ENCODE results near the gene LURAP1L.

LURAP1L gene

DNA sequence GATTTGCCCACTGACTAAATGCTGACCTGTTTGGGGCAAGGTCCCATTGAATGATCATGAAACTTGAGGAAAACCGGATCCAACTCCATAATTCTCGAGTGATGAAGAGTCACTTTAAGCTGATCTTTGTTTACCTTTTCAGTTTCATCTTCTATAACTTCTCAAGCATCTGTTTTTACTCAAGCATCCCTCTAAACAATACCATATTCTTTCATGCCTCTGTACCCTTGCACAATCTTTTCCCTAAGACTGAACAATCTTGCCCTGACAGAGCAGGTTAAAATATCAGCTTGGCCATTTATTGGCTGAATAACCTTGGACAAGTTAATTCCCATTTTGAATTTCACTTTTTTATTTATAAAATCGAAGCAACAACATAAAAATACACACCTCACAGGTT is 41.8 kb upstream of the LURAP1L start:
- H4K20me1 ChIP-seq (ENCODE audit: insufficient read depth, low read length): no peaks in the 10 kb centered on the region
- H3K4me1 ChIP-seq (ENCODE audit: low read length): peaks cover 9% of the 10 kb centered on the region
- H3K36me3 ChIP-seq (replicated peaks; ENCODE audit: low read depth, low read length): no peaks in the 10 kb centered on the region
- no peaks in the 10 kb centered on the region for H3K79me2 ChIP-seq (ENCODE audit: low read length)
- TF ChIP-seq EZH2phosphoT487 (IDR thresholded peaks at IDR 0.05; ENCODE audit: low read depth): no peak
- TF ChIP-seq, protein P1, sequence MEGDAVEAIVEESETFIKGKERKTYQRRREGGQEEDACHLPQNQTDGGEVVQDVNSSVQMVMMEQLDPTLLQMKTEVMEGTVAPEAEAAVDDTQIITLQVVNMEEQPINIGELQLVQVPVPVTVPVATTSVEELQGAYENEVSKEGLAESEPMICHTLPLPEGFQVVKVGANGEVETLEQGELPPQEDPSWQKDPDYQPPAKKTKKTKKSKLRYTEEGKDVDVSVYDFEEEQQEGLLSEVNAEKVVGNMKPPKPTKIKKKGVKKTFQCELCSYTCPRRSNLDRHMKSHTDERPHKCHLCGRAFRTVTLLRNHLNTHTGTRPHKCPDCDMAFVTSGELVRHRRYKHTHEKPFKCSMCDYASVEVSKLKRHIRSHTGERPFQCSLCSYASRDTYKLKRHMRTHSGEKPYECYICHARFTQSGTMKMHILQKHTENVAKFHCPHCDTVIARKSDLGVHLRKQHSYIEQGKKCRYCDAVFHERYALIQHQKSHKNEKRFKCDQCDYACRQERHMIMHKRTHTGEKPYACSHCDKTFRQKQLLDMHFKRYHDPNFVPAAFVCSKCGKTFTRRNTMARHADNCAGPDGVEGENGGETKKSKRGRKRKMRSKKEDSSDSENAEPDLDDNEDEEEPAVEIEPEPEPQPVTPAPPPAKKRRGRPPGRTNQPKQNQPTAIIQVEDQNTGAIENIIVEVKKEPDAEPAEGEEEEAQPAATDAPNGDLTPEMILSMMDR (IDR thresholded peaks at IDR 0.05; ENCODE audit: low read depth, low read length): no peak
- H3K27ac ChIP-seq (ENCODE audit: low read length): no peak overlapping the region
- no peak overlapping the region for H3K4me3 ChIP-seq (ENCODE audit: low read length)
- no peaks in the 10 kb centered on the region for H3K9me3 ChIP-seq (ENCODE audit: insufficient read depth, low read length)
- no peak overlapping the region for H3K4me2 ChIP-seq (ENCODE audit: low read length)
- no peak overlapping the region for H2AFZ ChIP-seq (ENCODE audit: low read depth, low read length)
- H3K9ac ChIP-seq (ENCODE audit: low read length): no peak overlapping the region
- no peaks in the 10 kb centered on the region for H3K27me3 ChIP-seq (ENCODE audit: low read depth, low read length)

DNA sequence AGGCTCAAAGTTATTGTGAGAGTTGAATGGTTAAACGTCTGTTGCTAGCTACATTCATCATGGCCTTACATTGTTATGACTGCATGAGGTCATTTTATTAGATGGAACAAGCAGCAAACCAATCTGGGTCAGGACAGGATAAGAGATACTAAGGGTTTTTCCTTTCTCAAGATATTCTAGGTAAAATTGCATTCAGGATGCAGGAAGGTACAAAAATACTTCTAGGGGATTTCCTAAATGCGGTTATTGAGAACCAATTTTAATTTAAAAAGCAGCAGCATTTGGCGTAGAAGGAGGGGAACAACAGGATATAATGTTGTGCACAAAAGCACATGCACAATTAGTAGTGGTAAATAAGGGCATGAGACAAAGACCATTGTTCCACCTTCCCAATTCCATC is 39.2 kb upstream of the LURAP1L start:
- Histone ChIP-seq H3K4me2 (ENCODE audit: low read length) (0 out of 2 replicates have a peak overlapping the region, but pooled peaks have one; percentile 15), H3K4me1 (ENCODE audit: low read length) (peaks cover 9% of the 10 kb centered on the region), H4K20me1 (ENCODE audit: insufficient read depth, low read length) (no peaks in the 10 kb centered on the region), H3K9me3 (ENCODE audit: insufficient read depth, low read length) (no peaks in the 10 kb centered on the region), H3K36me3 (replicated peaks; ENCODE audit: low read depth, low read length) (no peaks in the 10 kb centered on the region), H3K27me3 (ENCODE audit: low read depth, low read length) (no peaks in the 10 kb centered on the region), H3K4me3 (ENCODE audit: low read length) (no peak overlapping the region), H3K9ac (ENCODE audit: low read length) (no peak overlapping the region), H3K79me2 (ENCODE audit: low read length) (no peaks in the 10 kb centered on the region), H3K27ac (ENCODE audit: low read length) (no peak overlapping the region), H2AFZ (ENCODE audit: low read depth, low read length) (peak overlapping the region; percentile 15; the same call in 1 of the 2 replicates)
- TF ChIP-seq EZH2phosphoT487 (IDR thresholded peaks at IDR 0.05; ENCODE audit: low read depth): no peak
- TF ChIP-seq, protein P1 (IDR thresholded peaks at IDR 0.05; ENCODE audit: low read depth, low read length): no peak

DNA sequence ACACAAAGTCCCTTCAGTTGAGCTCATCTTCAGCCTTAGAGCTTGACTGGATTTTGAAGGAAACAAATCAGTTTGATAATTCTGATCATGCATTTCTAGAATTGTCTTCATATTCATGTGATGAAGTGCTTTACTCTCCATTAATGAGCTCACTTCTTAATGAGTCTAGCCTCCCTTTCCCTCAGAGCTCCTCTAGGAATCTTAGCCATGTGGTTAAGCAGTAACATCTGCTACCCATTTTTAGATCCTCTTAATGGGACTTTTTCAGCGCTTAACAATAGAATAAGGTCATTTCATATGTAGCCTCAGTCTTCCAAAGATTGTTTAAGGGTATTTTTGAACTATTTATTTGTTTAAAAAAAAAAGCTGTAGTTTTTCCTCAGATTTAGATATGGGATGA is 36.9 kb upstream of the LURAP1L start:
- Histone ChIP-seq H3K27ac (ENCODE audit: low read length) (no peak overlapping the region), H3K27me3 (ENCODE audit: low read depth, low read length) (no peaks in the 10 kb centered on the region)
- TF ChIP-seq, protein P1 (IDR thresholded peaks at IDR 0.05; ENCODE audit: low read depth, low read length): no peak
- no peak for TF ChIP-seq EZH2phosphoT487 (IDR thresholded peaks at IDR 0.05; ENCODE audit: low read depth)

DNA sequence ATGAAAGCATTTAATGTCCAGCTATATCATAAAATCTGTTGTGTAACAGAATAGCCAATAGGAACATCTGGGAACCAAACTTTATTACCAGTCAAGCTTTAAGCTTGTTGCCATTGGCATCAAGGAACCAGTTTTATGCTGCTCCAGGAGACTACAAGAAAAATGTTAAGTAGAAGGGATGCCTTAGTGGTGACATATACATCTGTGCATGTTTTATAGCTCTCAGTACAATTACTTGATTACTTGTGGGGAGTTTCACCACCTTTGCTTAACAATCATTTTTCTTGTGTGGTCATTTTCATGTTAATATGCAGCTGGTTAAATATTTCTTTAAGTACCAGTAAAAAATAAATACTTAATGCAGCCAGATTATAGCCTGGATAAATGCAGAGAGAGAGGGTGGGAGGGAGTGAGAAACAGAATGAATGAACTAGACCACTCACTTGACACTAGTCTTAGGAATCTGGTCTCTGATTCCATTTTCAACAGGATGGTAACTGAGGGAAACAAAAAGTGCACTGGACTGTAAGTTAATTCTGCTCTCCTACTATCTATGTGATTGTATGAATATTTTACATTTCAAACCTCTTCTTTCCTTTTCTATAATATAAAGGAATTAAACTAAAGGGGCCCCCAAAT is 35.7 kb upstream of the LURAP1L start:
- Histone ChIP-seq H3K4me3 (ENCODE audit: low read length) (no peak overlapping the region), H2AFZ (ENCODE audit: low read depth, low read length) (no peak overlapping the region), H3K36me3 (replicated peaks; ENCODE audit: low read depth, low read length) (no peaks in the 10 kb centered on the region), H3K27ac (ENCODE audit: low read length) (no peak overlapping the region), H3K27me3 (ENCODE audit: low read depth, low read length) (no peaks in the 10 kb centered on the region), H3K9me3 (ENCODE audit: insufficient read depth, low read length) (no peaks in the 10 kb centered on the region), H4K20me1 (ENCODE audit: insufficient read depth, low read length) (no peaks in the 10 kb centered on the region), H3K9ac (ENCODE audit: low read length) (no peak overlapping the region), H3K4me2 (ENCODE audit: low read length) (no peak overlapping the region), H3K4me1 (ENCODE audit: low read length) (peaks cover 9% of the 10 kb centered on the region), H3K79me2 (ENCODE audit: low read length) (no peaks in the 10 kb centered on the region)
- TF ChIP-seq, protein P1 (IDR thresholded peaks at IDR 0.05; ENCODE audit: low read depth, low read length): no peak
- no peak for TF ChIP-seq EZH2phosphoT487 (IDR thresholded peaks at IDR 0.05; ENCODE audit: low read depth)

More for the DNA sequence above, 36.9 kb upstream of the LURAP1L start:
- Histone ChIP-seq H3K79me2 (ENCODE audit: low read length) (no peaks in the 10 kb centered on the region), H3K36me3 (replicated peaks; ENCODE audit: low read depth, low read length) (no peaks in the 10 kb centered on the region), H4K20me1 (ENCODE audit: insufficient read depth, low read length) (no peaks in the 10 kb centered on the region), H2AFZ (ENCODE audit: low read depth, low read length) (no peak overlapping the region), H3K4me1 (ENCODE audit: low read length) (peaks cover 9% of the 10 kb centered on the region), H3K4me2 (ENCODE audit: low read length) (no peak overlapping the region), H3K9ac (ENCODE audit: low read length) (no peak overlapping the region), H3K4me3 (ENCODE audit: low read length) (no peak overlapping the region), H3K9me3 (ENCODE audit: insufficient read depth, low read length) (no peaks in the 10 kb centered on the region)

Data from OCI-LY3 (cell line).